ENCODE results near the gene MGA.

- TF ChIP-seq POLR2A (IDR thresholded peaks at IDR 0.05) (no peak), CTCF (IDR thresholded peaks at IDR 0.05) (no peak)
Observed at GRCh38 chr15:41714291-41714690, 54.1 kb downstream of the MGA start.
